Epidermal melanocyte (primary cell): Measurements from ENCODE around the gene BCL11A.

ENCODE experiments used
- DNase-seq: peaks from one replicate; pipeline ENCODE4 v3.0.0; 2011; ENCODE audit warnings: low spot score; ENCODE audit not compliant: insufficient read length

BCL11A gene

DNA sequence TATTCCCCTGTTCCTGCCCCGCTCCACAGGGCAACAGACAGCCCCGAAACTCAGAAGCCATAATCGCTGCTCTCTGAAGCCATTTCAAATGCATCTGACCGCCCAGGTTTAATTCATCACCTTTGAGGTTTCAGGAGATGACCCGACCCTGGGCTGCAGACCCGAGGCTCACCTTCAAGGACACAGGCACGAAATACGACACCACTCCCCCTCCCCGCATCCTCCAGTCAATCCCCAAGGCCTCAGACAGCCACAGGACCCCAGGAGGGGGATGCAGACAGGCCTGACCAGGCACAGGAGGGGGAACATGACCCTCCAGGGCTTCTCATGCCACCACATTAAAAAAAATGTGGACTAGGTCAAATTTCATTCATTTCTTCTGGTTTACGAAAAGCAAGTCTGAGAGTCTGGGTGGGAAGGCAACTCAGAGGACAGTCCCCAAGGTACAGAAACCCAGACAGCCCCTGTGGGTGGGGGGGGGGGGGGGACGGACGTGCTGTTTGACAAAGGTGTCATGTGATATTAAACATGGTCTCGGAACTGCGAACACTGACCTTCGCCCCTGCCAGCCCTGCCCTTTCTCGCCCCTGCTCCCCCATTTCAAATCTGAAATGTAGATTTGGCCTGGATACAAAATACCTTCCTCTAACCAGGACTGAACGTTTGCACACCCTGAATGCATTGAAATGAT, 142.9 kb downstream of the BCL11A start:
- no peak for DNase-seq

DNA sequence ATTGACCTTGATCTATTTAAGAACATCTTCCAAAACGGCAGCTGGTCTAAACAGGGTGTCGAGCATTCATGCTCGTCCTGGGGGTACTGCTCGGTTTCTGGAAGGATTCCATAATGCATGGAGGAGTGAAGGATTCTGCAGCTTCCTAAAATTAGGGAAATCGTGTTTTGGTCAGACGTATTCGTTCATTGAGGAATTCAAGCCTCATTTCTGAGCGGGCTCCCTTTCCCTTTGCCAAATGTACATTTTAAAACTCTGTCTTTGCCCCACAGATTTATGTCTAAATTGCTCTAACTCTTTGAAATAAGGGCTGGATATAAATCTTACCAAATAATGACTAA, 144.0 kb downstream of the BCL11A start:
- DNase-seq, result no peak

DNA sequence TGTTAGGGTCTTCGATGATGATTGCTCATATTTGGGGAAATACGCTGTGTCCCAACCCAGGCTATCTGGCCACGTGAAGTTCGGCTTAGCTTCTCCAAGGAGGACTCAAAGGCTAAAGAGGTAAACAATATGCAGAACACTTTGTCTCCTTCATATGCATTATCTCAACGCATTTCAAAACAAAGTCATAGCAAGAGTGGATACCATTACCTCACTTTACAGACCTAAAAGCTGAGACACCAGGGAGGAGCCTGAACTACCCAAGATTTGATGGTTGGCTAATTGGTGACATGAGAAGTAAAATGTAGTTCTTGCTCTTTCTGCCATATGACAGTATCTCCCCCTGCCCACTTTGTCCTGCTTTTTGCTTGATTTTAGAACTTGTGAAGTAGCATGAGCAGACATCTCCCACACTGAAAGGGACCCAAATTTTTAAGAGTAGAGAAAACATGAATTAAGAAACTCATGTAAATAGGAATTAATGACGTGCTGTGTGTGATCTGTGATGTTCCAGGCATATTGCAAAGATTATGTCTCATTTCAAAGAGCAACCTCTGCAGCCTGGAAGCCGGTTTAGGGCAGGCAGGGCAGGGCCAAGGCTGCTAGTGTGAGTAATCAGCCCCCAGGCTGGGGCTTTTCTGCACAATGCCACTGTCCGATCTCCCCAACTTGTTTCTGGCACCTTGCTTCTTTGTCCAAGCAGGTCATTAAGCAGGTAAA, 144.5 kb downstream of the BCL11A start:
- DNase-seq, result no peak

DNA sequence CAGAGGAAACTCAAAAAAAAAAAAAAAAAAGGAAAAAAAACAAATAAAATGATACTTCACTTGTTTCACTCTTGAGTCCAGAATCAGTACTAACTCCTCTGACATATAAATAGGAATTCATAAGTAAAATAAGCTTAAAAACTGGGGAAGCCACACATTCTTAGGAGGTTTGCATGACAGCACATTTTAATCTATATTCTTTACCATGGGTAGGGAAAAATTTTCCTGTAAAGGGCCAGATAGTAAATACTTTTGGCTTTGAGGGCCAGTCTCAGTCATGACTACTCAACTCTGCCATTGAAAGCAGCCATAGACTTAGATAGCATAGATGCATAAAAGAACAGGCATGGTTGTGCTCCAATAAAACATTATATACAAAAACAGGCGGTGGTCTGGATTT, 145.2 kb downstream of the BCL11A start:
- no peak for DNase-seq

DNA sequence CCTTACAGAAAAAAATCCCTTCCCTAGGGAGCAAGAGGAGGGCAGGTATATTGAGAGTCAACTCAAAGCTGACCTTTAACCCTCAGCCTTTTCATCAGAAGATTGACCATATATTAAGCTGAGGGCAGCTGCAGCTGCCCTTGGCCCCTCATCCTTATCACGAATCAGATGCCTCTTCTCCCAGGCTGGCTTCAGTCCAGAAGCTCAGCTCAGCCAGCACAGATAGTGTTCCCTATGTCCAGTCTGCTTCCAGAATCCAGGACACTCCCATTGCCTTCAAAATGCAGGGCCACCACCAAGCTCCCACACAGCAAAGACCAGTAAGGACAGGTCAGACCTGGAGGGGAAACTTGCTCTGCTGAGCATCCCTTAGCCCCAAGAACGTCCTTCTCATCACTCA, 146.1 kb downstream of the BCL11A start:
- DNase-seq, result no peak

DNA sequence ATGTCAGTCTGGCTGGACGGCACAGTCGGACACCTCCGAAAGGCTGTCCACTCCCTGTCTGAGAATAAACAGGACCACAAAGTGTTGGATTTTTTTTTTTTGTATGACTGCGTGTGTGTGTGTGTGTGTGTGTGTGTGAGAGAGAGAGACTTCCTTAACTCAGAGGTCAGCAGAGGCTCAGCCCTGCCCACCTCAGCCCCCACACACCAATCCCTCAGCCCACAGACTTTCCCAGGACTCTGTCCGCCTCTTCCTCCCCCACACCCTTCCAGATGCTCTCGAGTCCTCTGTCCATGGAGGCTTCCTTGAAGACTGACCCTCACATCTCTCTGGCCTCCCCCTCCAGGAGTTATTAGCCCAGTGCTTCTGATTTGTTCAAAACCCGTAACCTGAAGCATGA, 147.3 kb downstream of the BCL11A start:
- DNase-seq, result no peak

DNA sequence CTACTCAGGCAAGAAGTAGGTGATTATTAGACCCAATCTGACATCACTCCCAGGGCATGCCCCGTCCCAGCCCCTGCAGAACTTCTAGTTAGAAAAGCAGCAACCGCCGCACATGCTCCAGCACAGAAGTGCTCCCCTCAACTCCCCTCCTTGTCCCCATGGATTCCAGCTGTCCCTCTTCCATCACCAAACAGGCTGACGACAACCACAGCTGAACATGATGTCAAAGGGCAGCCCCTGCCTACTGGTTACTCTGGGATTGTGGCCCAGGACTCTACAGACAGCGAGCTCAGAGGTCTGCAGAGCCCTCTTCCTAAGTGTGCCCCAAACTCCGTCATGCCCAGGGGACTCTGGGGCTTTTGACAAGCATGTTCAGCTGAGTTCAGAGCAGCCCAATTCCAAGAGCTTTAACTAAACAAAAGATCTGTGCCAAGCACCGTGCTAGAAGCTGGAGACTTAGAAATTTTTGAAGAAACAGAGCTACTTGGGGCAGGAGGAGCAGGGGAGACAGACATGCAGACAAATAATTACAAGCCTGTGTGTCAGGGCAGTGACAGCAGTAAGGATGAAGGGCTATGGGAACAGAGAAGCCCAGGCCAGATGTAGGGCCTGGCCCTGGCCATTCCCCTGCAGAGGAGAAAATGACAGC, 148.1 kb downstream of the BCL11A start:
- DNase-seq, result no peak
